Mesenteric fat pad (tissue), 1 donor: ENCODE results near the gene FEM1B. TPM values are rescaled to one million over a fixed set of nuclear protein-coding genes. Genes with fewer than 3 reads are reported as not detected.
"Not testable (repeated sequence)": the region's sequence is repeated elsewhere in the genome, so short reads cannot be mapped to it uniquely, and the experiment has no call there.

ENCODE experiments used
- DNase-seq: peaks from one replicate; pipeline ENCODE4 v3.0.0-alpha.2; 2020; ENCODE audit warnings: low spot score
- long read RNA-seq: library from polyadenylated mRNA; unstranded; transcript quantifications from one replicate; pipeline ENCODE4 v2.0.0, GENCODE V29; 2020
- total RNA-seq: library from RNA; stranded (reverse); fragmentation: NEBNext Ultra II Directional; extraction: Animal tissue kit (Norgen Biotek cat#: 25700); gene quantifications from one replicate; pipeline ENCODE4 v1.2.1, GENCODE V29; 2021
- donor health status: DM: yes; HTN: yes; CAD: no.

The FEM1B gene
- 48.7 TPM for total RNA-seq
- long read RNA-seq, full-length matches to known transcripts: 6 of 15 reads
- long read RNA-seq, partial matches to known transcripts: 0 of 15 reads
- long read RNA-seq, other reads (novel, unspliced or antisense): 9 of 15 reads

DNA sequence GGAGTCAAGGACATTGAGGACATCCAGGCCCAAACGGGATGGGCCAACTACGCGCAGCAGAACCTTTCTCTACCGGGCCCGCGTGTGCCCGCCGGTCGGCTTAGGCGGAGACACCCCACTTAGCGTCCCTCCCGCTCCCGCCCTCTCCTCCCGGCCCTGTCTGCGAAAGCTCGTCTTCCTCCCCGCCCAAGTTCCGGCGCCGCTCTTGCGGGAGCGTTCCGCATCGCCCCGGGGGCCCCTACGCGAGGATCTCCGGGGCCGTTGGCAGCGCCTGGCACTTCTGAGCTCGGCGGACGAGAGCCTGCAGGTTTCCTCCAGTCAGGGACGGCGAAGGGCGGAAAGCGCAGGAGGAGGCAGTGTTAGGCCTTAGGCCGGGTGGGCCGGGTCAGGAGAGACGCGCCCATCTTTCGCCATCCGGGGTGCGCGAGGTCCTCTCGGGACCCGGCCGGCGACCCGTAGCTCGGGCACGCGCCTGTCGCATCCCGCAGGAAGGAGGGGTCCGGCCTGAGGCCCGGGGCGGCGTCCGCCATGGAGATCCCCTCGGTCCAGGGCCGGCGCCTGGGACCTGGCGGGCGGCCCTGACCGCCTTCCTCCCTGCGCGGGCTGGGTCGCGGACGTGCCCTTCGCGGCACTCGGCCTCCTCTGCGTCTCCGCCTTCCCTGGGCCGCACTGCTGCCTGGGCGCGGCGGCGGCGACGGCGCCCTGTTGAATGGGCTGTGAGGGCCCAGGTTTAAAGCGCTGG, at the start of gene FEM1B:
Gene FEM1B, plus strand, starts transcription at position 143 of the 742 bp plus-strand sequence. CDS start 673 bp downstream, outside the sequence.
- DNase-seq: peak; percentile 97

DNA sequence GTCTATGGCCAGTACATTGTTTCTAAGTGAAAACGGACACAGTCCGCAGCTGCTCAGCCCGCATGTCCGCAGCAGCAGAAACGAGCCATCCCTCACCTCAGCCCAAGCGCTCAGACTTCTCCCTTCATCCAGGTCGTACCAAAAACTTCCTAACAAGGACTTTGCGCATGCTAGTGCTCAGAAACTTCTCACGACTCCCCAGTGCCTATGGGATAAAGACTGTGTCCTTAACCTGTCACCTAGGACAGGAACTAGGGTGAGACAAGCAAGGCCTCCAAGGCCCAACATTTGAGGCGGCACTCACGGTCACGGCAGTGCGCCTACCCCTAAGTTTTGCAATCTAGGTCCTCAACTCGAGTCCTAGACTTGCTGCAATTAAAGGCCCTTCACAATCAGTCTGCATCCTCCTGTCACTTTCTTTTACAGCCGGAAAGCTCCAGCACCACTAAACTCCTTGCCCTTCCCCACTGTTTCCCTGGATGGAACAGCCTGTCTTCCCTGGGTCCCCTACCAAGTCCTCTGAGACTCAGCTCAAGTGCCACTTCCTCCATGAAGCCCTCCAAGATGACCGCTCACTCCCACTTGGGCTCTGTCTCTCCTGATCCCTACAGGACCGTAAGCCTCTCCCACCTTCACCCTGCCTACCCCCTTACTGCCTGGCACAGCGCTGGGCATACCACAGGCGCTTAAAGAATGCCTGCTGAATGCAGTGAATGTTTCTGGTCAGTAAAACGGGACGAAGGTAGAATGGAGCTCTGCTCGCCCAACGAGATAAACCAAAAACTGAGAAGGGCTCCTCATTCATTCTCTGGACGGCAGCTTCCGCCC, 49.2 kb upstream of the FEM1B start:
- peak; percentile 74 for DNase-seq

- peak; percentile 89 for DNase-seq
Observed at GRCh38 chr15:68228971-68229385, 48.6 kb upstream of the FEM1B start.

- DNase-seq: peak; percentile 94
Observed at GRCh38 chr15:68229386-68230156, 48.0 kb upstream of the FEM1B start, which contains the start of gene CLN6. TSS of gene CLN6 (minus strand) at chr15:68229728. CDS start at chr15:68229584, 144 bp downstream.

- DNase-seq: peak; percentile 84
Observed at GRCh38 chr15:68230157-68231100, 47.1 kb upstream of the FEM1B start.

- DNase-seq: peak; percentile 20
Observed at GRCh38 chr15:68231102-68231818, 46.3 kb upstream of the FEM1B start.

GRCh38 chr15:68232449-68232848, 45.1 kb upstream of the FEM1B start:
- peak; percentile 16 for DNase-seq

- DNase-seq: no peak
Observed at GRCh38 chr15:68232937-68233336, 44.6 kb upstream of the FEM1B start.

DNA sequence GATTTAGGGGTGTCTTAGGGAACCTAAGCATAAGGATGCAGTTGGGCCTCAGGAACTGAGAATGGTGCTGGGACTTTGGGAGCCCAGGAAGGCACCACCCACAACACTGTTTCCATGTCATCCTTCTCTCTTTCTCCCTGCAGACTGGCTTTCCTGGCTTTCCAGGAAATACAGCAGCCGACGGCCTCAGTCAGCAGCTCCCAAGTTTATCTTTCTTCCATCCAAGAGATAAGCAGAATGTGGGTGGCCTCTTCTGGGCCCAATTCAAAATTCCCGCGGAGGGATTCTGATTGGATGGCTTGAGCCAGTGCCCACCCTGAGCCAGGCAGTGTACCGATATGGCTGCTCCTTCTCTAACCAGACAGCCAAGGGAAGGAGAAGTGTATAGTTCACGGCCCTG, 43.5 kb upstream of the FEM1B start:
- DNase-seq: no peak

DNA sequence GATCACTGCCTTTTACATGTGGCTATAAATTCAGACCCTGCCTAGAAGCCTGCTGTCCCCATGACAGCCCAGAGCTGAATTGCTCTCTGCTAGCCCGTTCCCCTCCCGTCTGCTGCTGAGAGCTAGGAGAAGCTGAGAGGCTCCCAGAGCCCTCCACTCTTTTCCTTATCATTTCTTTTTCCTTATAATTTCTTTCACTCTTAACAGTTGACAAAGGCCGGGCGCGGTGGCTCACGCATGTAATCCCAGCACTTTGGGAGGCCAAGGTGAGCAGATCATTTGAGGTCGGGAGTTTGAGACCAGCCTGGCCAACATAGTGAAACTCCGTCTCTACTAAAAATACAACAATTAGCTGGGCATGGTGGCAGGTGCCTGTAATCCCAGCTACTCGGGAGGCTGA, 43.0 kb upstream of the FEM1B start:
- not testable (repeated sequence) for DNase-seq

GRCh38 chr15:68235022-68235421, 42.5 kb upstream of the FEM1B start:
- DNase-seq: no peak

DNA sequence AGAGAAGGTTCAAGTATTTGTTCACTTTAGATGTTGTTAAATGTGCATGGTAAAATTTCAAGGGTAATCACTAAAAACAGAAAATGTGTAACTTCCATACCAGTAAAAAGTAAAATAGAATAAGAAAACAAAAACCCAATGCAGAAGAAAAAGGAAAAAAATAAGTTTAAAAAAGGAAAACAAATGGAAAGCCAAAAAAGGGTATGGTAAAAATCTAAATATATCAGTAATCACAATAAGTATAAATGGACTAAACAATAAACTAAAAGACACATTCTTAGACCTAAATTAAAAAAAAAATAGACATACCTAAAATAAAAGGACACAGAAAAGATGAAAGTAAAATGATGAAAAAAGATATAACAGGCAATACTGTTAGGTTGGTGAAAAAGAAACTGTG, 38.5 kb upstream of the FEM1B start:
- no peak for DNase-seq

DNA sequence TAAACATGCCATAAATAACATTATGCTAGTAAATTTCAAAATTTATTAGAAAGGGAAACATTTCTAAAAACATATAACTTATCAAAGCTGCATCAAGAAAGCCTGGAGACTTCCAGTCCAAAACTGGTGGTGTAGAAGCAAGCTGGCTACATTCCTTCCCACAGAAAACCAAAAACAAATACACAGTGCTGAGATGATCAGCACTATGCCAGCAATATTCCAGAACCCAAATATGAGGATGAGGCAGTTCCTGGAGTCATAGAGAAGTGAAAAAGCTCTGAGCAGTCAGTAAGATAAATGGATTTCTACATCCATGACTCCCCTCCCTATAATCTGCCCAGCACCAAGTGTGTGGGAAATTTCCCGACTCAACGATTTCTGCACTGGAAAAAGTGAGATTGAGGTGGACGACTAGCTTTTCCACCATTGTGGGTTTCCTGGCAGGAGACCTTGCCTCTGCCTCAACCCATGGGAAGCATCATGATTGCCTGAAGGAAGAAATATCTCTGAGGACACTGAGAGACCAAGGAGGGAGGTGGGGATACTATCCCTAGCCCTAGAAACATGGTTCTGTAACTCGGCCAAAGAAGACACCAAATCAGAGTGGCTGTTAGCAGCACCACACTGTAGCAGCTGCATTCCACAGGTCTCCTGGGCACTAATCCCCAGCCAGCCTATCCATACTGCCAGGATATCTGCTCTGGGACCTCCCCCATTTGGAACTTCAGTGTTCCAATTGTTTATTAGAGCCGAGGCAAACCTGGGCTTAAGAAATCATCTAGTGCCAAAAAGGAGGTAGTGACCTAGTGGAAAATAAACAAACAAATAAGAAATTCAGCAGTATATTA, 36.2 kb upstream of the FEM1B start:
- no peak for DNase-seq

GRCh38 chr15:68244235-68244634, 33.3 kb upstream of the FEM1B start:
- DNase-seq: no peak

GRCh38 chr15:68249058-68249713, 28.4 kb upstream of the FEM1B start:
- DNase-seq: no peak

- no peak for DNase-seq
Observed at GRCh38 chr15:68252925-68253534, 24.5 kb upstream of the FEM1B start.

- DNase-seq: peak; percentile 94
Observed at GRCh38 chr15:68256675-68257450, 20.7 kb upstream of the FEM1B start.
